Stimulated activated naive CD8-positive, alpha-beta T cell treated with anti-CD3 and anti-CD28 coated beads, Interleukin-15, Interleukin-2, amounts not matched to agents 100 ng/mL and 50 ng/mL, for 24 hours (primary cell): ENCODE measurements around the gene LIN52.

Source experiments
- H3K27ac Mint-ChIP-seq: one replicate; pipeline ENCODE4 v1.8.0; 2021; ENCODE audit warnings: mild to moderate bottlenecking, mixed read lengths
- H3K27me3 Mint-ChIP-seq: one replicate; pipeline ENCODE4 v1.8.0; 2021; ENCODE audit warnings: mixed read lengths
- H3K36me3 Mint-ChIP-seq: one replicate; pipeline ENCODE4 v1.8.0; 2021; ENCODE audit warnings: low read depth, mixed read lengths
- H3K4me1 Mint-ChIP-seq: one replicate; pipeline ENCODE4 v1.8.0; 2021; ENCODE audit warnings: low read depth, mixed read lengths
- H3K4me3 Mint-ChIP-seq: one replicate; pipeline ENCODE4 v1.8.0; 2021; ENCODE audit warnings: mild to moderate bottlenecking, mixed read lengths
- H3K9me3 Mint-ChIP-seq: one replicate; pipeline ENCODE4 v1.8.0; 2021; ENCODE audit warnings: mixed read lengths

The LIN52 gene

DNA sequence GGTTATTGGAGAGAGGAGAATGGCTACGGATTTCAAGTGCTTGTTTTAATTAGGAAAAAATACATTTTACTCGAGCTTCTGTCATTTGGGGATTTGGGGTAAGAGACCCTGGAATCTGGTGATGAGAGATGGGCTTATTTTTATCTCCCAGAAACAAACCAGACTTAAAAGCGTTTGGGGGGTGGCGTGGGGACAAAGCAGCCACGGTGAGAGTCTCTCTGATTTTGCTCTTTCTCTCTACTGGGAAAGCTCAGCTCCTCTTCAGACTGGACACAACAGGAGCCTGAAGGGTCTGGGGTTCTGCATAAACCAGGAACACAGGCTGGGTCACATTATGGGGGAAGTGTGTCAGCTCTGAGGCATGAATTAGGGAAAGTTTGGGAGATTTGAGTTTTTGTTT is 158.3 kb downstream of the LIN52 start:
- Mint-ChIP-seq H3K27ac (no peak overlapping the region), H3K27me3 (peaks cover 80% of the 10 kb centered on the region), H3K9me3 (no peaks in the 10 kb centered on the region), H3K36me3 (no peaks in the 10 kb centered on the region), H3K4me1 (peaks cover 24% of the 10 kb centered on the region), H3K4me3 (no peak overlapping the region)

DNA sequence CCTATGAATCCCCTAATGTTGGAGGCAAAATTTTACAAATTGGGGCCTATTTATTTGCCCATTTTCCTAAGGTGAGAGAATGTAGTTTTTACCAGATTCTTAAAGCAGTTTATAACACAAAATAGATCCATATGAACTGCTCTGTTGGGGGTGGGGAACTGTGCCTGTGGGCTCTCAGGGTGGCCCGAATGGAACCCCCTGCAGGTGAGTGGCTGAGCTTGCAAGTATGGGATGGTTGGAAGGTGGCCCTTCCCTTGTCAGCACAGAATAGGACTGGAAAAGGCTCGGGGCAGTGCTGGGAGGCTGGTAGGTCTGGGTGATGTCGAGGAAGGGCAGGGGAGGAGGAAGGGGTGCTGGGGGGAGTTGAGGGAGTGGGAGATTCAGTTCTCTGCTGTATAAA is 159.4 kb downstream of the LIN52 start:
- H3K27ac Mint-ChIP-seq: no peak overlapping the region
- no peaks in the 10 kb centered on the region for H3K9me3 Mint-ChIP-seq
- no peak overlapping the region for H3K4me3 Mint-ChIP-seq
- no peaks in the 10 kb centered on the region for H3K36me3 Mint-ChIP-seq
- H3K27me3 Mint-ChIP-seq: peaks cover 76% of the 10 kb centered on the region
- H3K4me1 Mint-ChIP-seq: peaks cover 24% of the 10 kb centered on the region

DNA sequence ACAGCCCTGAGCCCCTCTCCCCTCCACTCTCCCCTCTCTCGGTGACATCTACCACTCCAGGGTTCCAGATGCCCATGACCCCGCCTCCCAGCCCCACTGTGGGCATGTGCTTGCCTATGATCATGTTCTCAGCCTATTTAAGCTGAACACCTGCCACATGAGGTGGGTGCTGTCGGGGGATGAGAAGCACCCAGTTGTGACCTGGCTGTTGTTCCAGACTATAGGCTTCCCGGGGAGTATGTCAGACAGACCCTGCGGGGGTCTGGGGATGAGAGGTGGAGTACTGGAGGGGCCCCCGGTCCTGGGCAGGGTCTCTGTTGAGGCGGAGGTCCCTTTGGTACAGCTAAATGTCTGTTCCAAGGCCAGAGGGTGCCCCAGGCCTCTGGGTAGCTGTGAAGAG is 160.5 kb downstream of the LIN52 start:
- Mint-ChIP-seq H3K27ac (no peak overlapping the region), H3K27me3 (peaks cover 78% of the 10 kb centered on the region), H3K36me3 (no peaks in the 10 kb centered on the region), H3K4me1 (peaks cover 22% of the 10 kb centered on the region), H3K9me3 (no peaks in the 10 kb centered on the region), H3K4me3 (no peak overlapping the region)

DNA sequence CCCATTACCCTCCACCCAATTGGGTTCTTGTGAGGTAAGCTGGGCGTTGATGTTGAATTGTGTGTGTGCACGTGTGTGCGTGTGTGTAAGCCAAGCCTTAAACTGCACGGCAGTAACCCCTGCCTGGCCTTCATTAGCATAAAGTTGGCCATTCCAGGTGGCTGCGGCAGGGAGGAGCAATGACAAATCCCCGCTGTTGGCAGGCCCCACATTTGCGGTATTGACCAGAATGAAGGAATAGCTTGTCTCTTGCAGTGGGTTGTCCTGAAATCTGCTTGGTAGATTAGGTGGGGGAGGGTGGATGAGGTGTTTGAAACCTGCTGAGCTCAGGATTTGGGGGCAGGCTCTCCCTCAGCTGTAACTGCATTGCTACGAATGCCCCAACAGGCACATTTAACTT is 161.8 kb downstream of the LIN52 start:
- H3K36me3 Mint-ChIP-seq: no peaks in the 10 kb centered on the region
- H3K4me1 Mint-ChIP-seq: peaks cover 14% of the 10 kb centered on the region
- H3K27ac Mint-ChIP-seq: no peak overlapping the region
- H3K9me3 Mint-ChIP-seq: no peaks in the 10 kb centered on the region
- H3K27me3 Mint-ChIP-seq: peaks cover 73% of the 10 kb centered on the region
- H3K4me3 Mint-ChIP-seq: no peak overlapping the region

DNA sequence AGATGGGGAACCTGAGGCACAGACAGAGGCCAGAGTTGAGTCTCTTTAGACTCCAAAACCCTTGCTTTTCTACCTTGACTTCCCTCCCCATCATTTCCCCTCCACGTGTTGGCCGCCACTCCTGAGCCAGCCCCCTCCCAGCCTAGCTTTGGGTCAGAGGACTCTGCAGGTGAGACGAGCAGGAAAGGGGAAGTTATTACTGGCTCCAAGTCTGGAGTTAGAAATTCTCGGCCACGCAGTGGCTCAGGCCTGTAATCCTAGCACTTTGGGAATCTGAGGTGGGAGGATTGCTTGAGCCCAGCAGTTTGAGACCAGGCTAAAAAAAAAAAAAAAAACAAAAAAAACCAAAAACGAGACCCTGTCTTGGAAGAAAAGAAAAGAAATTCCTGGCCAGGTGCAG is 163.3 kb downstream of the LIN52 start:
- peaks cover 6% of the 10 kb centered on the region for H3K4me1 Mint-ChIP-seq
- H3K36me3 Mint-ChIP-seq: no peaks in the 10 kb centered on the region
- H3K27ac Mint-ChIP-seq: no peak overlapping the region
- no peaks in the 10 kb centered on the region for H3K9me3 Mint-ChIP-seq
- peaks cover 66% of the 10 kb centered on the region for H3K27me3 Mint-ChIP-seq
- H3K4me3 Mint-ChIP-seq: no peak overlapping the region

DNA sequence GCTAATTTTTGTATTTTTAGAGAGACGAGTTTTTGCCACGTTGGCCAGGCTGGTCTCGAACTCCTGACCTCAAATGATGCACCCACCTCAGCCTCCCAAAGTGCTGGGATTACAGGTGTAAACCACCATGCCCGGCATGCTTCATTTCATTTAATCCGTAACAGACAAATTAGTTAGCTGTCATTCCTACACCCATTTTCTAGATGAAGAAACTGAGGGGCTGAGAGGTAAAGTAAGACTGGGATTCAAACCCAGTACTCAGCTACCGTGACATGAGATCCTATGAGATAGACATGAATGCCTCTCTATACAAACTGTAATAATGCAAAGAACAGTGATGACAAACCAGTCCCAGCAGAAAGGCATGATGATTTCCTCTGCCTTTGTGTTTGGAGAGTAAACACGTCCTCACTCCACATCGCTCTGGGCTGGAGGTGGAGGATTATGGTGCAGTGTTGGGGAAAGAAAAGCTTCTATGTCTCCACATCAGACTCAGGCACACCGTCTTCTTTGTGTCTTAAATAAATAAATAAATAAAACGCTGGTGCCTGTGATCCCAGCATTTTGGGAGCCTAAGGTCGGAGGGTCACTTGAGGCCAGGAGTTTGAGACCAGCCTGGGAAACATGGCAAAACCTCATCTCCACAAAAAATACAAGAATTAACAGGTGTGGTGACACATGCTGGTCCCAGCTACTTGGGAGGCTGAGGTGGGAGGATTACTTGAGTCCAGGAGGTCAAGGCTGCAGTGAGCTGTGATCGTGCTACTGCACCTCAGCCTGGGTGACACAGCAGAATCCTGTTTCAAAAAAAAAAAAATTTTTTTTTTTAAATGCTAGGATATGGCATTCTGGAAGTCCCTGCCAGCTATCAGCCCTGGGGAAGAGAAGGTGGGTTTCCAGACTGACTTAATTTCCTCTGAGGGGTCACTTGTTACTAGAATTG is 164.9 kb downstream of the LIN52 start:
- H3K27ac Mint-ChIP-seq: no peak overlapping the region
- H3K4me1 Mint-ChIP-seq: peaks cover 6% of the 10 kb centered on the region
- H3K4me3 Mint-ChIP-seq: no peak overlapping the region
- H3K9me3 Mint-ChIP-seq: no peaks in the 10 kb centered on the region
- H3K36me3 Mint-ChIP-seq: no peaks in the 10 kb centered on the region
- H3K27me3 Mint-ChIP-seq: peaks cover 53% of the 10 kb centered on the region
